SK-N-SH (cell line): ENCODE data around the gene ABL2.

Experiments
- ELF1 ChIP-seq: IDR thresholded peaks from 2 replicates; pipeline ENCODE4 v1.4.0; 2012
- EP300 ChIP-seq, 2 experiments: IDR thresholded peaks; 2 replicates each; pipeline versions ENCODE4 v1.4.0 to v1.6.1; 2012; ENCODE audit warnings: borderline replicate concordance in 1 of 2, low read depth in 1 of 2, low read length in 1 of 2
- GABPA ChIP-seq: IDR thresholded peaks from 2 replicates; pipeline ENCODE4 v1.4.0; 2012; ENCODE audit warnings: low read depth, mild to moderate bottlenecking
- POLR2AphosphoS5 ChIP-seq: IDR thresholded peaks from 2 replicates; pipeline ENCODE4 v1.6.1; 2012; ENCODE audit warnings: low read depth, low read length
- RAD21 ChIP-seq: IDR thresholded peaks from 2 replicates; pipeline ENCODE4 v1.6.1; 2012; ENCODE audit warnings: mild to moderate bottlenecking, low read length
- SIN3A ChIP-seq: IDR thresholded peaks from 2 replicates; pipeline ENCODE4 v1.6.1; 2012; ENCODE audit warnings: low read depth, mild to moderate bottlenecking, low read length, moderate library complexity, borderline replicate concordance
- TCF12 ChIP-seq: IDR thresholded peaks from 2 replicates; pipeline ENCODE4 v1.4.0; 2012
- TF ChIP-seq, protein P1 (sequence below): fragments of 200-600 bp; sonication (generic); IDR thresholded peaks from 2 replicates; pipeline ENCODE4 v1.6.1; 2017; ENCODE audit warnings: antibody characterized with exemption, mild to moderate bottlenecking, moderate library complexity
- TF ChIP-seq, protein P2 (sequence below): fragments of 150-350 bp; IDR thresholded peaks from 2 replicates; pipeline ENCODE4 v1.6.1; 2016; ENCODE audit warnings: mild to moderate bottlenecking, low read depth, low read length
- TF ChIP-seq, protein P3 (sequence below): fragments of 150-350 bp; IDR thresholded peaks from 2 replicates; pipeline ENCODE4 v1.6.1; 2017; ENCODE audit warnings: antibody characterized with exemption, low read length, low read depth, borderline replicate concordance
- TF ChIP-seq, protein P4 (sequence below): IDR thresholded peaks from 2 replicates; pipeline ENCODE4 v1.4.0; 2012; ENCODE audit warnings: low read depth, borderline replicate concordance
- TF ChIP-seq, protein P5 (sequence below): IDR thresholded peaks from 2 replicates; pipeline ENCODE4 v1.4.0; 2012; ENCODE audit warnings: low read depth

DNA sequence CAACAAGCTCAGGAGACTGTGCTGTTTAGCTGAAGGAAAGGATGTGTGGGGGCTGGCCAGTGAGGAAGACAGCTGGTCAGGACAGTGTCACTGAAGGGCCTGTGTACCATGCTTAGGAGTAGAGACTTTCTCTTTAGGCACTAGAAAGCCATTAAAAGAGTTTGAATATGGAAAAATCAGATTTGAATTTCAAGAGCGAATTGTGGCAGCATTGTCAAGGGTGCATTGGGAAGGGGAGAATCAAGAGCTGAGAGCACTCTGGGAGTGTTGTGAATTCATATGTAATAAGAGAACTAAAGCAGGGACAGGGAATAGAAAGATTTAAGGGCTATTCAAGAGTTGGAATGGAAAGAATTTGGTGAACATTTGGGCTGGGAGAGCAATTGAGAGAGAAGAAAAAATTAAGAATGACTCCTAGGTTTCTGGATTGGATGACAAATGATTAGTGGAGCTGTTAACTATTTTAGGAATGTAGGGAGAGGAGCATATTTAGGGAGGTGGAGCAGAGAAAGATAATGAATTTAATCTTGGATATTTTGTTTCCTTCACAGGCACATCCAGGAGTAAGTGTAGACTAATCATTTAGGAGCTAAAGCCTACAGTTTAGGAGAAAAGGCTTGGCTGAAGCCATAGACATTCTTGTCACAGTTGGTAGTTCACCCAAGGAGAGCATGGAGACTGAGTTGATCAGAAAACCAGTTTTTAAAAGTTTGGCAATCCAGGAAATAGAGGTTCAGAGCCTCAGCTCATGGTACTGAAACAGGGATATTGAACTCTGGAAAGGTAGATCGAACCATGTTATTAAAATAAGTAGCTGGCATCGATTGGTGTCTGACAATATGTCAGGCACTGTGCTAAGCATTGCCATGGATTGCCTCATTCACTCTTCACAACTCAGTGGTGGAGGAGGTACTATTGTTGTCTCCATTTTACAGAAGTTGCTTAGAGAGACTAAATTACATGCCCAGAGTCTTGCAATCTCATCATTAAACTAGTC is 170.7 kb downstream of the ABL2 start:
- TF ChIP-seq, protein P1, sequence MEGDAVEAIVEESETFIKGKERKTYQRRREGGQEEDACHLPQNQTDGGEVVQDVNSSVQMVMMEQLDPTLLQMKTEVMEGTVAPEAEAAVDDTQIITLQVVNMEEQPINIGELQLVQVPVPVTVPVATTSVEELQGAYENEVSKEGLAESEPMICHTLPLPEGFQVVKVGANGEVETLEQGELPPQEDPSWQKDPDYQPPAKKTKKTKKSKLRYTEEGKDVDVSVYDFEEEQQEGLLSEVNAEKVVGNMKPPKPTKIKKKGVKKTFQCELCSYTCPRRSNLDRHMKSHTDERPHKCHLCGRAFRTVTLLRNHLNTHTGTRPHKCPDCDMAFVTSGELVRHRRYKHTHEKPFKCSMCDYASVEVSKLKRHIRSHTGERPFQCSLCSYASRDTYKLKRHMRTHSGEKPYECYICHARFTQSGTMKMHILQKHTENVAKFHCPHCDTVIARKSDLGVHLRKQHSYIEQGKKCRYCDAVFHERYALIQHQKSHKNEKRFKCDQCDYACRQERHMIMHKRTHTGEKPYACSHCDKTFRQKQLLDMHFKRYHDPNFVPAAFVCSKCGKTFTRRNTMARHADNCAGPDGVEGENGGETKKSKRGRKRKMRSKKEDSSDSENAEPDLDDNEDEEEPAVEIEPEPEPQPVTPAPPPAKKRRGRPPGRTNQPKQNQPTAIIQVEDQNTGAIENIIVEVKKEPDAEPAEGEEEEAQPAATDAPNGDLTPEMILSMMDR: no peak
- TF ChIP-seq POLR2AphosphoS5 (no peak), GABPA (no peak), EP300 (IDR thresholded peaks at IDR 0.05; ENCODE audit: borderline replicate concordance in 1 of 2, low read depth in 1 of 2, low read length in 1 of 2) (no peak), TCF12 (no peak), RAD21 (no peak), SIN3A (no peak), ELF1 (no peak)
- TF ChIP-seq, protein P2, sequence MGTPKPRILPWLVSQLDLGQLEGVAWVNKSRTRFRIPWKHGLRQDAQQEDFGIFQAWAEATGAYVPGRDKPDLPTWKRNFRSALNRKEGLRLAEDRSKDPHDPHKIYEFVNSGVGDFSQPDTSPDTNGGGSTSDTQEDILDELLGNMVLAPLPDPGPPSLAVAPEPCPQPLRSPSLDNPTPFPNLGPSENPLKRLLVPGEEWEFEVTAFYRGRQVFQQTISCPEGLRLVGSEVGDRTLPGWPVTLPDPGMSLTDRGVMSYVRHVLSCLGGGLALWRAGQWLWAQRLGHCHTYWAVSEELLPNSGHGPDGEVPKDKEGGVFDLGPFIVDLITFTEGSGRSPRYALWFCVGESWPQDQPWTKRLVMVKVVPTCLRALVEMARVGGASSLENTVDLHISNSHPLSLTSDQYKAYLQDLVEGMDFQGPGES: no peak
- TF ChIP-seq, protein P3, sequence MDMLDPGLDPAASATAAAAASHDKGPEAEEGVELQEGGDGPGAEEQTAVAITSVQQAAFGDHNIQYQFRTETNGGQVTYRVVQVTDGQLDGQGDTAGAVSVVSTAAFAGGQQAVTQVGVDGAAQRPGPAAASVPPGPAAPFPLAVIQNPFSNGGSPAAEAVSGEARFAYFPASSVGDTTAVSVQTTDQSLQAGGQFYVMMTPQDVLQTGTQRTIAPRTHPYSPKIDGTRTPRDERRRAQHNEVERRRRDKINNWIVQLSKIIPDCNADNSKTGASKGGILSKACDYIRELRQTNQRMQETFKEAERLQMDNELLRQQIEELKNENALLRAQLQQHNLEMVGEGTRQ: no peak
- TF ChIP-seq, protein P4, sequence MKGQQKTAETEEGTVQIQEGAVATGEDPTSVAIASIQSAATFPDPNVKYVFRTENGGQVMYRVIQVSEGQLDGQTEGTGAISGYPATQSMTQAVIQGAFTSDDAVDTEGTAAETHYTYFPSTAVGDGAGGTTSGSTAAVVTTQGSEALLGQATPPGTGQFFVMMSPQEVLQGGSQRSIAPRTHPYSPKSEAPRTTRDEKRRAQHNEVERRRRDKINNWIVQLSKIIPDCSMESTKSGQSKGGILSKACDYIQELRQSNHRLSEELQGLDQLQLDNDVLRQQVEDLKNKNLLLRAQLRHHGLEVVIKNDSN: no peak
- TF ChIP-seq, protein P5, sequence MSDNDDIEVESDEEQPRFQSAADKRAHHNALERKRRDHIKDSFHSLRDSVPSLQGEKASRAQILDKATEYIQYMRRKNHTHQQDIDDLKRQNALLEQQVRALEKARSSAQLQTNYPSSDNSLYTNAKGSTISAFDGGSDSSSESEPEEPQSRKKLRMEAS: no peak
